Smooth muscle cell (in vitro differentiated cells): ENCODE data around the gene IL6R. TPM values are rescaled to one million over a fixed set of nuclear protein-coding genes. Genes with fewer than 3 reads are reported as not detected.

Experiments
- DNase-seq: peaks from one replicate; lab custom pipeline; 2025; ENCODE audit not compliant: unreplicated experiment; lab: John Stamatoyannopoulos, UW
- H2AFZ ChIP-seq: fragments of 200-600 bp; sonication (generic); 2 replicates; pipeline ENCODE4 v1.6.0; 2016; ENCODE audit warnings: antibody characterized with exemption, low read depth, mild to moderate bottlenecking
- H3F3A ChIP-seq: fragments of 200-600 bp; sonication (generic); 2 replicates; pipeline ENCODE4 v1.6.0; 2017; ENCODE audit warnings: antibody characterized with exemption, low read depth
- H3K27ac ChIP-seq: fragments of 200-600 bp; sonication (generic); 2 replicates; pipeline ENCODE4 v1.5.1; 2016; ENCODE audit warnings: low read depth, mild to moderate bottlenecking
- H3K27me3 ChIP-seq: fragments of 200-600 bp; sonication (generic); 2 replicates; pipeline ENCODE4 v1.6.1; 2016; ENCODE audit warnings: low read depth, mild to moderate bottlenecking
- H3K36me3 ChIP-seq: fragments of 200-600 bp; sonication (generic); 2 replicates; pipeline ENCODE4 v1.5.1; 2016; ENCODE audit warnings: low read depth
- H3K4me1 ChIP-seq: fragments of 200-600 bp; sonication (generic); 2 replicates; pipeline ENCODE4 v1.5.1; 2016; ENCODE audit warnings: low read depth
- H3K4me2 ChIP-seq: fragments of 200-600 bp; sonication (generic); 2 replicates; pipeline ENCODE4 v1.6.0; 2016; ENCODE audit warnings: mild to moderate bottlenecking
- H3K4me3 ChIP-seq: fragments of 200-600 bp; sonication (generic); 2 replicates; pipeline ENCODE4 v1.5.1; 2016; ENCODE audit warnings: mild to moderate bottlenecking
- H3K79me2 ChIP-seq: fragments of 200-600 bp; sonication (generic); 2 replicates; pipeline ENCODE4 v1.6.0; 2016; ENCODE audit warnings: low read depth, mild to moderate bottlenecking
- H3K9ac ChIP-seq: fragments of 200-600 bp; sonication (generic); 2 replicates; pipeline ENCODE4 v1.6.0; 2016; ENCODE audit warnings: low read depth
- H3K9me3 ChIP-seq: fragments of 200-600 bp; sonication (generic); replicated peaks from 2 replicates; pipeline ENCODE4 v1.5.1; 2016; ENCODE audit warnings: low read depth
- H4K20me1 ChIP-seq: fragments of 200-600 bp; sonication (generic); 2 replicates; pipeline ENCODE4 v1.6.0; 2016; ENCODE audit warnings: low read depth
- WGBS: methylation state at CpG from one replicate; pipeline ENCODE4 v1.1.7; 2016; ENCODE audit warnings: low lambda C conversion rate; 5-methylcytosine and 5-hydroxymethylcytosine counted together
- polyA plus RNA-seq: library from polyadenylated mRNA; unstranded; fragments of >200 nt; fragmentation: Nextera tagmentation; extraction: Ambion mirVana; gene quantifications from 2 replicates; pipeline ENCODE4 v1.2.1, GENCODE V29; 2016
- total RNA-seq: library from RNA; depleted of rRNA; stranded (reverse); fragments of >200 nt; gene quantifications from 2 replicates; pipeline ENCODE4 v1.2.3, GENCODE V29; 2014
- TF ChIP-seq, protein P1 (sequence below): fragments of 200-600 bp; sonication (generic); IDR thresholded peaks from 2 replicates; pipeline ENCODE4 v1.5.1; 2017; ENCODE audit warnings: borderline replicate concordance, mild to moderate bottlenecking, antibody characterized with exemption; ENCODE audit not compliant: insufficient read depth, poor library complexity, severe bottlenecking

The IL6R gene
- total and polyA plus RNA-seq, 2 experiments from 2014 or later: 1.8 to 1.9 TPM

DNA sequence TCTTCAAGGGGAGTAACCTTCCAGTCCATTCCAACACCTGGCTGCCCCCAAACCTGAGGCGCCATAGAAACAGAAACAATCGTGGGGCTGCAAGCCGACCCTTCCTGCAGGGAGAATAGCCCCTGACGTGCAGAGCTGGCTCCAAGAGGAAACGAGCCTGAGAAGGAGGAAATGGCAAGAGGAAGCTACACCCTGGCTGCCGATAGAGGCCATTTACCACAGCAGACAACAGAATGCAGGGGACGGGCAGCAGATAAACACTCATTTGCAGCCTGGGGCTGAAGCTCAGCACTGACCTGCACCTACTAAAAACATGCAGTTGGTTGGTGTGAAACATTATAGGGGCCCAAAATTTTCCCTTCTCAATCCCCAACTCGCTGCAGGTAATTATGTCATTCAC lies 88.1 kb downstream of the IL6R start:
- Histone ChIP-seq H3K4me1 (peaks cover 10% of the 10 kb centered on the region), H3K9ac (no peak overlapping the region), H3K27me3 (peaks cover 3% of the 10 kb centered on the region), H3K27ac (no peak overlapping the region), H2AFZ (no peak overlapping the region), H4K20me1 (no peaks in the 10 kb centered on the region), H3K4me3 (no peak overlapping the region), H3F3A (peaks cover 6% of the 10 kb centered on the region), H3K9me3 (no peaks in the 10 kb centered on the region), H3K79me2 (no peaks in the 10 kb centered on the region), H3K4me2 (no peak overlapping the region), H3K36me3 (no peaks in the 10 kb centered on the region)
- WGBS: 37% methylated on average over 8 of the region's 8 CpGs
- DNase-seq: no peak
- TF ChIP-seq, protein P1, sequence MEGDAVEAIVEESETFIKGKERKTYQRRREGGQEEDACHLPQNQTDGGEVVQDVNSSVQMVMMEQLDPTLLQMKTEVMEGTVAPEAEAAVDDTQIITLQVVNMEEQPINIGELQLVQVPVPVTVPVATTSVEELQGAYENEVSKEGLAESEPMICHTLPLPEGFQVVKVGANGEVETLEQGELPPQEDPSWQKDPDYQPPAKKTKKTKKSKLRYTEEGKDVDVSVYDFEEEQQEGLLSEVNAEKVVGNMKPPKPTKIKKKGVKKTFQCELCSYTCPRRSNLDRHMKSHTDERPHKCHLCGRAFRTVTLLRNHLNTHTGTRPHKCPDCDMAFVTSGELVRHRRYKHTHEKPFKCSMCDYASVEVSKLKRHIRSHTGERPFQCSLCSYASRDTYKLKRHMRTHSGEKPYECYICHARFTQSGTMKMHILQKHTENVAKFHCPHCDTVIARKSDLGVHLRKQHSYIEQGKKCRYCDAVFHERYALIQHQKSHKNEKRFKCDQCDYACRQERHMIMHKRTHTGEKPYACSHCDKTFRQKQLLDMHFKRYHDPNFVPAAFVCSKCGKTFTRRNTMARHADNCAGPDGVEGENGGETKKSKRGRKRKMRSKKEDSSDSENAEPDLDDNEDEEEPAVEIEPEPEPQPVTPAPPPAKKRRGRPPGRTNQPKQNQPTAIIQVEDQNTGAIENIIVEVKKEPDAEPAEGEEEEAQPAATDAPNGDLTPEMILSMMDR: no peak

GRCh38 chr1:154495496-154496273 lies 90.5 kb downstream of the IL6R start:
- TF ChIP-seq, protein P1: no peak
- Histone ChIP-seq H3K4me2 (no peak overlapping the region), H3K27ac (no peak overlapping the region), H3K9me3 (no peaks in the 10 kb centered on the region), H3F3A (peaks cover 6% of the 10 kb centered on the region), H3K9ac (no peak overlapping the region), H3K79me2 (no peaks in the 10 kb centered on the region), H3K27me3 (peaks cover 22% of the 10 kb centered on the region), H3K4me1 (peaks cover 10% of the 10 kb centered on the region), H4K20me1 (no peaks in the 10 kb centered on the region), H3K4me3 (no peak overlapping the region), H3K36me3 (no peaks in the 10 kb centered on the region), H2AFZ (no peak overlapping the region)
- DNase-seq: no peak
- WGBS: 93% methylated on average over 8 of the region's 8 CpGs

GRCh38 chr1:154496383-154496782 lies 91.2 kb downstream of the IL6R start:
- H3K9me3 ChIP-seq: no peaks in the 10 kb centered on the region
- DNase-seq: no peak
- 59% methylated on average over 5 of the region's 5 CpGs for WGBS

More at GRCh38 chr1:154496383-154496782, 91.2 kb downstream of the IL6R start:
- no peak overlapping the region for H2AFZ ChIP-seq
- no peaks in the 10 kb centered on the region for H3K36me3 ChIP-seq
- no peak overlapping the region for H3K27ac ChIP-seq
- H3K4me3 ChIP-seq: no peak overlapping the region
- TF ChIP-seq, protein P1: no peak
- H3K79me2 ChIP-seq: no peaks in the 10 kb centered on the region
- H3K4me2 ChIP-seq: no peak overlapping the region
- no peaks in the 10 kb centered on the region for H4K20me1 ChIP-seq
- H3K9ac ChIP-seq: no peak overlapping the region
- H3K27me3 ChIP-seq: peaks cover 29% of the 10 kb centered on the region
- H3F3A ChIP-seq: peaks cover 6% of the 10 kb centered on the region
- peaks cover 12% of the 10 kb centered on the region for H3K4me1 ChIP-seq
